ENCODE results near the gene IKBKG.
"Not testable (repeated sequence)": the region's sequence is repeated elsewhere in the genome, so short reads cannot be mapped to it uniquely, and the experiment has no call there.

DNA sequence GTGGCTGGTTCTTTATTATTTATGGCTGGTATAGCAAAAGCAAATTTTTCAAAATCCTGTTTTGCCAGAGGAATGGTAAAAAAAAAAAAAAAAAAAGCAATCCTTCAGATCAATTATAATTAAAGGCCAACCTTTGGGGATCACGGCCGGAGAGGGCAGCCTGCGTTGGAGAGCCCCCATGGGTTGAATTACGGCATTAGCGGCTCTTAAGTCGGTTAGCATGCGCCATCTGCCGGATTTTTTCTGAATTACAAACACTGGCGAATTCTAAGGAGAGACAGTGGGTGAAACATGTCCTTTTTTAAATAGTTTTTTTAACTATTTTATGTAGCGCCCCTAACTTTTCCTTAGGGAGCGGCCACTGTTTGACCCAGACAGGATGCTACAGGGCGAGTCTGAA, 66.2 kb downstream of the IKBKG start:
- TF ChIP-seq POLR2AphosphoS5, EP300 (IDR thresholded peaks at IDR 0.05): not testable (repeated sequence)
- TF ChIP-seq, protein P1, sequence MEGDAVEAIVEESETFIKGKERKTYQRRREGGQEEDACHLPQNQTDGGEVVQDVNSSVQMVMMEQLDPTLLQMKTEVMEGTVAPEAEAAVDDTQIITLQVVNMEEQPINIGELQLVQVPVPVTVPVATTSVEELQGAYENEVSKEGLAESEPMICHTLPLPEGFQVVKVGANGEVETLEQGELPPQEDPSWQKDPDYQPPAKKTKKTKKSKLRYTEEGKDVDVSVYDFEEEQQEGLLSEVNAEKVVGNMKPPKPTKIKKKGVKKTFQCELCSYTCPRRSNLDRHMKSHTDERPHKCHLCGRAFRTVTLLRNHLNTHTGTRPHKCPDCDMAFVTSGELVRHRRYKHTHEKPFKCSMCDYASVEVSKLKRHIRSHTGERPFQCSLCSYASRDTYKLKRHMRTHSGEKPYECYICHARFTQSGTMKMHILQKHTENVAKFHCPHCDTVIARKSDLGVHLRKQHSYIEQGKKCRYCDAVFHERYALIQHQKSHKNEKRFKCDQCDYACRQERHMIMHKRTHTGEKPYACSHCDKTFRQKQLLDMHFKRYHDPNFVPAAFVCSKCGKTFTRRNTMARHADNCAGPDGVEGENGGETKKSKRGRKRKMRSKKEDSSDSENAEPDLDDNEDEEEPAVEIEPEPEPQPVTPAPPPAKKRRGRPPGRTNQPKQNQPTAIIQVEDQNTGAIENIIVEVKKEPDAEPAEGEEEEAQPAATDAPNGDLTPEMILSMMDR (IDR thresholded peaks at IDR 0.05): not testable (repeated sequence)
